ENCODE measurements around the gene CHRNA3.

Gene CHRNA3

GRCh38 chr15:78605201-78605600 is 15.6 kb downstream of the CHRNA3 start:
- H3K9ac ChIP-seq (ENCODE audit: low read length) = no peak overlapping the region
- no peak overlapping the region for H2AFZ ChIP-seq (ENCODE audit: insufficient read depth, low read length, poor library complexity)
- no peak overlapping the region for H2BK5ac ChIP-seq (ENCODE audit: low read depth, low read length, poor library complexity)
- H2BK12ac ChIP-seq (ENCODE audit: low read length) = no peak overlapping the region
- no peaks in the 10 kb centered on the region for H3K79me1 ChIP-seq (ENCODE audit: low read length)
- no peak overlapping the region for H3K27ac ChIP-seq (ENCODE audit: low read depth, low read length)
- no CpG with 5 or more reads among the region's 5 CpGs for WGBS (ENCODE audit: extremely low coverage, insufficient coverage, insufficient read length)
- H3K14ac ChIP-seq (ENCODE audit: low read length) = no peak overlapping the region
- no peak overlapping the region for H2AK5ac ChIP-seq (ENCODE audit: low read length)
- H4K8ac ChIP-seq (ENCODE audit: low read depth, low read length) = no peak overlapping the region
- no peak overlapping the region for H3K23ac ChIP-seq (ENCODE audit: low read length)
- H3K4ac ChIP-seq (ENCODE audit: low read depth, low read length) = no peak overlapping the region
- H3K9me3 ChIP-seq (ENCODE audit: insufficient read depth, low read depth, low read length) = peaks cover 7% of the 10 kb centered on the region
- H4K12ac ChIP-seq (ENCODE audit: low read depth, low read length) = no peak overlapping the region
- H3K36me3 ChIP-seq (ENCODE audit: control insufficient read depth in 1 of 2, insufficient read depth in 2 of 2, low read length in 2 of 2) = no peaks in the 10 kb centered on the region
- DNase-seq = no peak
- H3K18ac ChIP-seq (ENCODE audit: low read length) = no peak overlapping the region
- no peaks in the 10 kb centered on the region for H3K4me1 ChIP-seq (ENCODE audit: control insufficient read depth in 1 of 2, insufficient read depth in 2 of 2, low read length in 2 of 2)
- no peak overlapping the region for H3K4me3 ChIP-seq (ENCODE audit: low read depth, low read length)
- H3K79me2 ChIP-seq (ENCODE audit: control insufficient read depth, insufficient read depth, low read length, poor library complexity) = no peaks in the 10 kb centered on the region
- no peak overlapping the region for H3K4me2 ChIP-seq (ENCODE audit: low read length)
- no peak overlapping the region for H2BK120ac ChIP-seq (ENCODE audit: insufficient read depth, low read length, poor library complexity)
- no peak overlapping the region for H4K91ac ChIP-seq (ENCODE audit: low read depth, low read length)
- H3K27me3 ChIP-seq (ENCODE audit: insufficient read depth, low read length) = no peaks in the 10 kb centered on the region

- no peak overlapping the region for H3K14ac ChIP-seq (ENCODE audit: low read length)
- no peaks in the 10 kb centered on the region for H3K79me1 ChIP-seq (ENCODE audit: low read length)
- no peaks in the 10 kb centered on the region for H3K36me3 ChIP-seq (ENCODE audit: control insufficient read depth in 1 of 2, insufficient read depth in 2 of 2, low read length in 2 of 2)
- H2BK12ac ChIP-seq (ENCODE audit: low read length) = no peak overlapping the region
- H3K4me3 ChIP-seq (ENCODE audit: low read depth, low read length) = no peak overlapping the region
- H2AFZ ChIP-seq (ENCODE audit: insufficient read depth, low read length, poor library complexity) = no peak overlapping the region
- H4K8ac ChIP-seq (ENCODE audit: low read depth, low read length) = no peak overlapping the region
- no peaks in the 10 kb centered on the region for H3K79me2 ChIP-seq (ENCODE audit: control insufficient read depth, insufficient read depth, low read length, poor library complexity)
- no peak overlapping the region for H2AK5ac ChIP-seq (ENCODE audit: low read length)
- no peak overlapping the region for H3K9ac ChIP-seq (ENCODE audit: low read length)
- H4K91ac ChIP-seq (ENCODE audit: low read depth, low read length) = no peak overlapping the region
- H3K18ac ChIP-seq (ENCODE audit: low read length) = no peak overlapping the region
- no peak overlapping the region for H3K27ac ChIP-seq (ENCODE audit: low read depth, low read length)
- H3K4ac ChIP-seq (ENCODE audit: low read depth, low read length) = no peak overlapping the region
- no CpG with 5 or more reads among the region's 2 CpGs for WGBS (ENCODE audit: extremely low coverage, insufficient coverage, insufficient read length)
- no peak overlapping the region for H3K23ac ChIP-seq (ENCODE audit: low read length)
- H3K9me3 ChIP-seq (ENCODE audit: insufficient read depth, low read depth, low read length) = peaks cover 7% of the 10 kb centered on the region
- no peak overlapping the region for H3K4me2 ChIP-seq (ENCODE audit: low read length)
- no peak for DNase-seq
- no peak overlapping the region for H4K12ac ChIP-seq (ENCODE audit: low read depth, low read length)
- H3K27me3 ChIP-seq (ENCODE audit: insufficient read depth, low read length) = no peaks in the 10 kb centered on the region
- no peaks in the 10 kb centered on the region for H3K4me1 ChIP-seq (ENCODE audit: control insufficient read depth in 1 of 2, insufficient read depth in 2 of 2, low read length in 2 of 2)
- no peak overlapping the region for H2BK120ac ChIP-seq (ENCODE audit: insufficient read depth, low read length, poor library complexity)
- no peak overlapping the region for H2BK5ac ChIP-seq (ENCODE audit: low read depth, low read length, poor library complexity)
Observed at GRCh38 chr15:78604420-78604819, 16.4 kb downstream of the CHRNA3 start.

- Histone ChIP-seq H2BK12ac (ENCODE audit: low read length) (no peak overlapping the region), H3K23ac (ENCODE audit: low read length) (no peak overlapping the region), H3K36me3 (ENCODE audit: control insufficient read depth in 1 of 2, insufficient read depth in 2 of 2, low read length in 2 of 2) (no peaks in the 10 kb centered on the region), H4K8ac (ENCODE audit: low read depth, low read length) (no peak overlapping the region), H3K4me3 (ENCODE audit: low read depth, low read length) (no peak overlapping the region), H2AK5ac (ENCODE audit: low read length) (no peak overlapping the region), H3K4me1 (ENCODE audit: control insufficient read depth in 1 of 2, insufficient read depth in 2 of 2, low read length in 2 of 2) (no peaks in the 10 kb centered on the region), H2AFZ (ENCODE audit: insufficient read depth, low read length, poor library complexity) (no peak overlapping the region), H3K4me2 (ENCODE audit: low read length) (no peak overlapping the region), H3K27ac (ENCODE audit: low read depth, low read length) (no peak overlapping the region), H3K27me3 (ENCODE audit: insufficient read depth, low read length) (no peaks in the 10 kb centered on the region), H2BK120ac (ENCODE audit: insufficient read depth, low read length, poor library complexity) (no peak overlapping the region), H3K9ac (ENCODE audit: low read length) (no peak overlapping the region), H3K9me3 (ENCODE audit: insufficient read depth, low read depth, low read length) (peaks cover 7% of the 10 kb centered on the region), H2BK5ac (ENCODE audit: low read depth, low read length, poor library complexity) (no peak overlapping the region), H4K91ac (ENCODE audit: low read depth, low read length) (no peak overlapping the region), H3K18ac (ENCODE audit: low read length) (no peak overlapping the region), H3K79me2 (ENCODE audit: control insufficient read depth, insufficient read depth, low read length, poor library complexity) (no peaks in the 10 kb centered on the region), H3K79me1 (ENCODE audit: low read length) (no peaks in the 10 kb centered on the region), H4K12ac (ENCODE audit: low read depth, low read length) (no peak overlapping the region), H3K14ac (ENCODE audit: low read length) (no peak overlapping the region), H3K4ac (ENCODE audit: low read depth, low read length) (no peak overlapping the region)
- DNase-seq = no peak
- no CpG with 5 or more reads among the region's 3 CpGs for WGBS (ENCODE audit: extremely low coverage, insufficient coverage, insufficient read length)
Observed at GRCh38 chr15:78603467-78603866, 17.3 kb downstream of the CHRNA3 start.

GRCh38 chr15:78599189-78599588 is 21.6 kb downstream of the CHRNA3 start:
- H3K4me3 ChIP-seq (ENCODE audit: low read depth, low read length) = no peak overlapping the region

More at GRCh38 chr15:78599189-78599588, 21.6 kb downstream of the CHRNA3 start:
- Histone ChIP-seq H3K9ac (ENCODE audit: low read length) (no peak overlapping the region), H4K8ac (ENCODE audit: low read depth, low read length) (no peak overlapping the region), H3K36me3 (ENCODE audit: control insufficient read depth in 1 of 2, insufficient read depth in 2 of 2, low read length in 2 of 2) (no peaks in the 10 kb centered on the region), H3K18ac (ENCODE audit: low read length) (no peak overlapping the region), H3K4ac (ENCODE audit: low read depth, low read length) (no peak overlapping the region), H2BK120ac (ENCODE audit: insufficient read depth, low read length, poor library complexity) (no peak overlapping the region), H3K14ac (ENCODE audit: low read length) (no peak overlapping the region), H3K79me2 (ENCODE audit: control insufficient read depth, insufficient read depth, low read length, poor library complexity) (no peaks in the 10 kb centered on the region), H2BK12ac (ENCODE audit: low read length) (no peak overlapping the region), H2AK5ac (ENCODE audit: low read length) (no peak overlapping the region), H3K9me3 (ENCODE audit: insufficient read depth, low read depth, low read length) (peaks cover 2% of the 10 kb centered on the region), H4K12ac (ENCODE audit: low read depth, low read length) (no peak overlapping the region), H3K27me3 (ENCODE audit: insufficient read depth, low read length) (no peaks in the 10 kb centered on the region), H3K23ac (ENCODE audit: low read length) (no peak overlapping the region), H3K4me2 (ENCODE audit: low read length) (no peak overlapping the region), H4K91ac (ENCODE audit: low read depth, low read length) (no peak overlapping the region), H3K79me1 (ENCODE audit: low read length) (no peaks in the 10 kb centered on the region), H2BK5ac (ENCODE audit: low read depth, low read length, poor library complexity) (no peak overlapping the region), H3K27ac (ENCODE audit: low read depth, low read length) (no peak overlapping the region), H3K4me1 (ENCODE audit: control insufficient read depth in 1 of 2, insufficient read depth in 2 of 2, low read length in 2 of 2) (no peaks in the 10 kb centered on the region), H2AFZ (ENCODE audit: insufficient read depth, low read length, poor library complexity) (no peak overlapping the region)
- no peak for DNase-seq
